Thoracic aorta (tissue), 2 donors: ENCODE measurements around the gene ATL3. TPM values are rescaled to one million over a fixed set of nuclear protein-coding genes. Genes with fewer than 3 reads are reported as not detected.

Source experiments
- ATAC-seq: fragments of 150-250 bp; one replicate; pipeline ENCODE4 v1.8.0; 2017; ENCODE audit warnings: low read depth; ENCODE audit not compliant: insufficient number of reproducible peaks, low FRiP score
- DNase-seq: peaks from one replicate; pipeline ENCODE4 v3.0.0-alpha.2; 2020; ENCODE audit warnings: low spot score
- H3K27ac ChIP-seq, 2 donors: fragments of 200-600 bp; sonication (generic); 1 replicate in 1 of 2; 2 replicates in 1 of 2; pipeline ENCODE4 v1.5.1; 2016; ENCODE audit warnings: mild to moderate bottlenecking in 2 of 2, moderate library complexity in 2 of 2
- H3K27me3 ChIP-seq: fragments of 200-600 bp; sonication (generic); replicated peaks from 2 replicates; pipeline ENCODE4 v1.6.0; 2016; ENCODE audit warnings: mild to moderate bottlenecking; ENCODE audit not compliant: insufficient read depth
- H3K36me3 ChIP-seq: fragments of 200-600 bp; sonication (generic); one replicate; pipeline ENCODE4 v1.5.1; 2016
- H3K4me1 ChIP-seq, 2 donors: fragments of 200-600 bp; sonication (generic); 1 replicate in 1 of 2; 2 replicates in 1 of 2; pipeline versions ENCODE4 v1.5.1 to v1.6.0; 2016; ENCODE audit warnings: low read depth in 2 of 2, mild to moderate bottlenecking in 1 of 2; ENCODE audit not compliant: control insufficient read depth in 1 of 2
- H3K4me3 ChIP-seq: fragments of 200-600 bp; sonication (generic); 2 replicates; pipeline ENCODE4 v1.5.1; 2016; ENCODE audit warnings: mild to moderate bottlenecking
- H3K9me3 ChIP-seq: fragments of 200-600 bp; sonication (generic); 2 replicates; pipeline ENCODE4 v1.5.1; 2016
- CTCF ChIP-seq: fragments of 200-600 bp; sonication (generic); IDR thresholded peaks from one replicate; pipeline ENCODE4 v1.5.1; 2019; ENCODE audit warnings: antibody characterized with exemption
- total RNA-seq, 2 donors: library from RNA; depleted of rRNA; stranded (reverse); fragments of >200 nt; gene quantifications; one replicate each; pipeline versions ENCODE4 v1.1.0 to v1.2.3, GENCODE V29; 2016

The ATL3 gene
- 100 to 1,000 TPM; 188 to 192 TPM for total RNA-seq

DNA sequence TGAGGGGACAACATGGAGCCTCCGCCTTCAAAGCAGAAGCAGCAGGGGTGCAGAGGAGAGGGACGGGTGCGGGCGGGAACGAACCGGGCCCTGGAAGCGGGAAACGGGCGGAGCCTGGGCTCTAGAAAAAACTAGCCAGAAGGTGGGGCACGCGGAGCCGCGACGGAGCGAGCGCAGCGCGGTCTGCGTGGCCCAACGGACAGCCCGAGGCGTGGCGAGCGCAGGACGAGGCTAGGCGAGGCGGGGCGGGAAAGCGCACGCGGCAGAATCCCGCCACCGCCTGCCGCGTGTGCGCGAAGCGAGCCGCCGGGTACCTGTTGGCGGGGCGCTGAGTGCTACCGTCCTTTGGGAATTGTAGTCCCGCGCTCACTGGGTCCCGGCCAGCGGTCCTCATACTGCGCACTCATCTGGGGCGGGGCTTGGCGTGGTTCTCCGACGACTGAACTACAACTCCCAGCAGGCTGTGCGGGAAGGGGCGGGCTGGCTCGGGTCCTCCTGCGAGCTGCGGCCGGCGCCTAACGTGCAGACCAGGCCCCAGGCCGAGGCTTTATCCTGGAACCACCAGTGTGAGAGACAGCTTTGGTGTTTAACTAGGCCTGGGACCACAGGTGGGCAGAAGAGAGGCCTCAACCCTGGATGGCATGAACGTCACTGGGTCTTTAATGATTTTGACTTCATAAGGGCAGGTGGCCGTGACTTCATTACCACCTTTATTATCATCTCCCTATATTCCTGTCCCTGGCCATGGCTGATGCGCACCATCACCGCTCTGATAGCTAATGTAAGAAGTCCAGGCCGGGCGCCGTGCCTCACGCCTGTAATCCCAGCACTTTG, at the start of gene ATL3:
ATL3 (minus strand) TSS at position 55 of the 834 bp plus-strand sequence; CDS start at position 14, 41 bp downstream.
- TF ChIP-seq CTCF, result no peak

GRCh38 chr11:63720611-63721010, 49.4 kb upstream of the ATL3 start:
- no peak for ATAC-seq
- Histone ChIP-seq H3K9me3 (no peaks in the 10 kb centered on the region), H3K27me3 (no peaks in the 10 kb centered on the region)

More for the DNA sequence above, at the start of gene ATL3:
- H3K4me1 ChIP-seq, result peaks cover 34 to 41% of the 10 kb centered on the region in 2 donors
- H3K36me3 ChIP-seq, result no peaks in the 10 kb centered on the region
- no peaks in the 10 kb centered on the region for H3K9me3 ChIP-seq
- no peaks in the 10 kb centered on the region for H3K27me3 ChIP-seq
- H3K27ac ChIP-seq, result peak within 1 kb of the TSS; percentile 99 to 100
- DNase-seq (peak; percentile 97), ATAC-seq (peak; percentile 64)
- H3K4me3 ChIP-seq, result peak within 1 kb of the TSS; percentile 94

GRCh38 chr11:63719987-63720386, 48.8 kb upstream of the ATL3 start:
- ATAC-seq (no peak), DNase-seq (no peak)
- Histone ChIP-seq H3K27ac (no peak overlapping the region), H3K36me3 (no peaks in the 10 kb centered on the region), H3K27me3 (no peaks in the 10 kb centered on the region), H3K4me1 (peaks cover 0 to 7% of the 10 kb centered on the region in 2 donors), H3K9me3 (no peaks in the 10 kb centered on the region), H3K4me3 (no peak overlapping the region)
- TF ChIP-seq CTCF, result no peak

More at GRCh38 chr11:63720611-63721010, 49.4 kb upstream of the ATL3 start:
- Histone ChIP-seq H3K4me1 (peaks cover 0 to 7% of the 10 kb centered on the region in 2 donors), H3K27ac (no peak overlapping the region), H3K36me3 (no peaks in the 10 kb centered on the region), H3K4me3 (no peak overlapping the region)
- TF ChIP-seq CTCF, result no peak
- DNase-seq, result no peak

GRCh38 chr11:63719001-63719400, 47.8 kb upstream of the ATL3 start:
- no peak for DNase-seq
- Histone ChIP-seq H3K27me3 (no peaks in the 10 kb centered on the region), H3K36me3 (no peaks in the 10 kb centered on the region), H3K4me3 (no peak overlapping the region), H3K27ac (no peak overlapping the region), H3K9me3 (no peaks in the 10 kb centered on the region), H3K4me1 (peaks cover 0 to 7% of the 10 kb centered on the region in 2 donors)
- no peak for TF ChIP-seq CTCF
- no peak for ATAC-seq

- Histone ChIP-seq H3K27ac (no peak overlapping the region), H3K27me3 (no peaks in the 10 kb centered on the region), H3K36me3 (no peaks in the 10 kb centered on the region), H3K4me3 (no peak overlapping the region), H3K4me1 (peaks cover 0 to 7% of the 10 kb centered on the region in 2 donors), H3K9me3 (no peaks in the 10 kb centered on the region)
- ATAC-seq, result no peak
- DNase-seq, result no peak
- no peak for TF ChIP-seq CTCF
Observed at GRCh38 chr11:63716046-63716445, 44.9 kb upstream of the ATL3 start.
